Measurements from ENCODE around the gene PMS1.

The PMS1 gene

GRCh38 chr2:189866296-189866695 lies 82.0 kb downstream of the PMS1 start:
- no peak for DNase-seq

- no peak for DNase-seq
These were observed 84.6 kb downstream of the PMS1 start for GRCh38 chr2:189868896-189869295.

- no peak for DNase-seq
These were observed 86.3 kb downstream of the PMS1 start for GRCh38 chr2:189870381-189871085.

- DNase-seq: no peak
These were observed 89.4 kb downstream of the PMS1 start for GRCh38 chr2:189873696-189874095.

GRCh38 chr2:189874586-189875320 lies 90.5 kb downstream of the PMS1 start:
- DNase-seq: no peak

GRCh38 chr2:189876271-189876670 lies 92.0 kb downstream of the PMS1 start:
- DNase-seq: no peak

GRCh38 chr2:189879716-189880081 lies 95.4 kb downstream of the PMS1 start:
- no peak for DNase-seq

- no peak for DNase-seq
These were observed 96.2 kb downstream of the PMS1 start for GRCh38 chr2:189880429-189880828.

GRCh38 chr2:189880832-189881492 lies 96.7 kb downstream of the PMS1 start:
- DNase-seq: no peak

GRCh38 chr2:189885368-189885767 lies 101.1 kb downstream of the PMS1 start:
- DNase-seq: no peak

- DNase-seq: peak; percentile 16
These were observed 108.5 kb downstream of the PMS1 start for GRCh38 chr2:189892546-189893294.

GRCh38 chr2:189896809-189897208 lies 112.6 kb downstream of the PMS1 start:
- no peak for DNase-seq

GRCh38 chr2:189899101-189899500 lies 114.9 kb downstream of the PMS1 start:
- DNase-seq: no peak

GRCh38 chr2:189900726-189901125 lies 116.5 kb downstream of the PMS1 start:
- no peak for DNase-seq

- DNase-seq: no peak
These were observed 117.4 kb downstream of the PMS1 start for GRCh38 chr2:189901664-189902063.

- no peak for DNase-seq
These were observed 129.6 kb downstream of the PMS1 start for GRCh38 chr2:189913821-189914220.

GRCh38 chr2:189916651-189917050 lies 132.4 kb downstream of the PMS1 start:
- no peak for DNase-seq

Data from NCI-H2029 treated with DMSO at 0.1 percent for 48 hours (cell line).